Mesothelial cell of epicardium (in vitro differentiated cells): Measurements from ENCODE around the gene SAMD11. TPM values are rescaled to one million over a fixed set of nuclear protein-coding genes. Genes with fewer than 3 reads are reported as not detected.
A peak's percentile ranks its signal among the peaks of the same experiment; 100 is the strongest.
"Not testable (repeated sequence)": the region's sequence is repeated elsewhere in the genome, so short reads cannot be mapped to it uniquely, and the experiment has no call there.

Experiments
- DNase-seq, 2 experiments: peaks; one replicate each; pipeline ENCODE4 v3.0.0; 2021; ENCODE audit warnings: low spot score in 2 of 2; ENCODE audit not compliant: unreplicated experiment in 2 of 2
- H3K27ac Mint-ChIP-seq: 2 replicates; pipeline ENCODE4 v1.8.0; 2021; ENCODE audit warnings: mixed read lengths
- H3K27me3 Mint-ChIP-seq: 2 replicates; pipeline ENCODE4 v1.8.0; 2021; ENCODE audit warnings: low read depth, mixed read lengths
- H3K36me3 Mint-ChIP-seq: 2 replicates; pipeline ENCODE4 v1.8.0; 2021; ENCODE audit warnings: mixed read lengths
- H3K4me1 Mint-ChIP-seq: 2 replicates; pipeline ENCODE4 v1.8.0; 2021; ENCODE audit warnings: mixed read lengths
- H3K4me3 Mint-ChIP-seq: 2 replicates; pipeline ENCODE4 v1.8.0; 2021; ENCODE audit warnings: mild to moderate bottlenecking, moderate library complexity, mixed read lengths
- H3K9me3 Mint-ChIP-seq: 2 replicates; pipeline ENCODE4 v1.8.0; 2021; ENCODE audit warnings: mixed read lengths
- CTCF ChIP-seq: fragments of 200-600 bp; sonication (generic); IDR thresholded peaks from one replicate; pipeline ENCODE4 v1.5.0; 2021; ENCODE audit warnings: antibody characterized with exemption; ENCODE audit not compliant: unreplicated experiment
- total RNA-seq: library from RNA; stranded (reverse); gene quantifications from 3 replicates; pipeline ENCODE4 v1.2.1, GENCODE V29; 2021

SAMD11 gene
- 303 to 325 TPM (median 313 TPM) in 3 replicates for total RNA-seq

- Mint-ChIP-seq H3K9me3 (no peaks in the 10 kb centered on the region), H3K4me3 (peak within 1 kb of the TSS; percentile 84), H3K36me3 (peaks cover 5% of the 10 kb centered on the region), H3K27me3 (peaks cover 1% of the 10 kb centered on the region), H3K4me1 (peaks cover 61% of the 10 kb centered on the region), H3K27ac (peak within 1 kb of the TSS; percentile 79)
- no peak for TF ChIP-seq CTCF
- DNase-seq = peak; percentile 80 to 91
Observed at GRCh38 chr1:923131-923990, at the start of gene SAMD11. TSS of gene SAMD11 (plus strand) at chr1:923923. CDS start at chr1:924432, 509 bp downstream.

- H3K36me3 Mint-ChIP-seq, H3K4me3 Mint-ChIP-seq, H3K9me3 Mint-ChIP-seq, DNase-seq, H3K4me1 Mint-ChIP-seq: not testable (repeated sequence)
- H3K27ac Mint-ChIP-seq = peak overlapping the region; percentile 79
- H3K27me3 Mint-ChIP-seq = peaks cover 60% of the 10 kb centered on the region
Observed at GRCh38 chr1:876428-877208, 47.1 kb upstream of the SAMD11 start.

GRCh38 chr1:877209-877986 is 46.3 kb upstream of the SAMD11 start:
- not testable (repeated sequence) for H3K4me3 Mint-ChIP-seq, H3K4me1 Mint-ChIP-seq, DNase-seq, H3K36me3 Mint-ChIP-seq, H3K9me3 Mint-ChIP-seq
- Mint-ChIP-seq H3K27me3 (peaks cover 63% of the 10 kb centered on the region), H3K27ac (peak overlapping the region; percentile 25)

GRCh38 chr1:880511-880910 is 43.2 kb upstream of the SAMD11 start:
- not testable (repeated sequence) for H3K9me3 Mint-ChIP-seq, DNase-seq, H3K4me1 Mint-ChIP-seq, H3K36me3 Mint-ChIP-seq, H3K27ac Mint-ChIP-seq, H3K4me3 Mint-ChIP-seq
- peaks cover 74% of the 10 kb centered on the region for H3K27me3 Mint-ChIP-seq

- not testable (repeated sequence) for H3K27ac Mint-ChIP-seq, H3K4me3 Mint-ChIP-seq, DNase-seq, H3K9me3 Mint-ChIP-seq, H3K36me3 Mint-ChIP-seq, H3K4me1 Mint-ChIP-seq
- H3K27me3 Mint-ChIP-seq = peaks cover 78% of the 10 kb centered on the region
Observed at GRCh38 chr1:880915-881314, 42.8 kb upstream of the SAMD11 start.

GRCh38 chr1:886311-886710 is 37.4 kb upstream of the SAMD11 start:
- no peaks in the 10 kb centered on the region for H3K36me3 Mint-ChIP-seq
- TF ChIP-seq CTCF = no peak
- no peak for DNase-seq
- peaks cover 92% of the 10 kb centered on the region for H3K27me3 Mint-ChIP-seq
- no peak overlapping the region for H3K4me3 Mint-ChIP-seq
- H3K9me3 Mint-ChIP-seq = peaks cover 4% of the 10 kb centered on the region
- no peaks in the 10 kb centered on the region for H3K4me1 Mint-ChIP-seq
- H3K27ac Mint-ChIP-seq = no peak overlapping the region

GRCh38 chr1:886760-887159 is 37.0 kb upstream of the SAMD11 start:
- no peak for TF ChIP-seq CTCF
- DNase-seq = no peak
- Mint-ChIP-seq H3K27me3 (peaks cover 90% of the 10 kb centered on the region), H3K4me1 (no peaks in the 10 kb centered on the region), H3K4me3 (no peak overlapping the region), H3K27ac (no peak overlapping the region), H3K36me3 (no peaks in the 10 kb centered on the region), H3K9me3 (peaks cover 4% of the 10 kb centered on the region)
